Activated CD4-positive, alpha-beta memory T cell treated with anti-CD3 and anti-CD28 coated beads, Interleukin-2, amount 10 ng/mL, durations not matched to agents 7 days and 5 days (primary cell): ENCODE results near the gene LAD1. TPM values are rescaled to one million over a fixed set of nuclear protein-coding genes. Genes with fewer than 3 reads are reported as not detected.

Source experiments
- total RNA-seq, 2 experiments: library from RNA; stranded (reverse); gene quantifications; one replicate each; pipeline ENCODE4 v1.2.3, GENCODE V29; 2021

Gene LAD1
- total RNA-seq, 2 experiments from 2014 or later = not detected

Other genes starting within 250 kb of the LAD1 start
- gene TMEM9, start 244.8 kb downstream of the LAD1 start, total RNA-seq = 10 to 100 TPM; 16.8 to 19.8 TPM
- not detected for gene IGFN1, start 208.5 kb downstream of the LAD1 start, total RNA-seq
- not detected for gene PKP1, start 115.8 kb downstream of the LAD1 start, total RNA-seq
- gene TNNT2, start 21.6 kb downstream of the LAD1 start, total RNA-seq = not detected
- not detected for gene TNNI1, start 22.4 kb upstream of the LAD1 start, total RNA-seq
- 10 to 100 TPM in 1 of 2 experiments, 1 to 10 TPM in 1; 9.0 to 11.4 TPM for gene PHLDA3, start 69.9 kb upstream of the LAD1 start, total RNA-seq
- 10 to 100 TPM; 77.1 to 77.8 TPM for gene CSRP1, start 107.8 kb upstream of the LAD1 start, total RNA-seq
- gene NAV1, start 139.8 kb upstream of the LAD1 start, total RNA-seq = 1 to 10 TPM; 2.8 to 3.0 TPM